ENCODE results near the gene YOD1. TPM values are rescaled to one million over a fixed set of nuclear protein-coding genes. Genes with fewer than 3 reads are reported as not detected.

YOD1 gene
- total and polyA plus RNA-seq, 2 of the 13 experiments (the other 11 are each of a cell fraction or from before 2014, with no cell fraction given) = 3.4 to 9.1 TPM

GRCh38 chr1:207050480-207051190 lies 373 bp downstream of the YOD1 start (continued):
- TF ChIP-seq ZNF710 (CRISPR knock-in tag; IDR thresholded peaks at IDR 0.05; ENCODE audit: borderline replicate concordance) (peak; percentile 68; the same call in 1 of the 2 replicates), ZNF562 (CRISPR knock-in tag; IDR thresholded peaks at IDR 0.05; ENCODE audit: borderline replicate concordance) (no peak), KDM4B (CRISPR knock-in tag; IDR thresholded peaks at IDR 0.05) (no peak; the same call in 1 of the 2 replicates), NBN (conservative IDR thresholded peaks at IDR 0.05) (no peak), SRY (CRISPR knock-in tag; IDR thresholded peaks at IDR 0.05) (peak; percentile 80; the same call in 1 of the 2 replicates), SATB2 (CRISPR knock-in tag; IDR thresholded peaks at IDR 0.05) (no peak; the same call in 1 of the 2 replicates), PRPF4 (IDR thresholded peaks at IDR 0.05; ENCODE audit: low read depth, low read length, poor library complexity, severe bottlenecking) (no peak), SALL1 (CRISPR knock-in tag; IDR thresholded peaks at IDR 0.05) (peak; percentile 47), ZC3H4 (CRISPR knock-in tag; IDR thresholded peaks at IDR 0.05; ENCODE audit: borderline replicate concordance) (no peak), SAP130 (CRISPR knock-in tag; IDR thresholded peaks at IDR 0.05; ENCODE audit: low read depth) (peak; percentile 71), ZNF460 (CRISPR knock-in tag; IDR thresholded peaks at IDR 0.05; ENCODE audit: borderline replicate concordance) (no peak), SMAD9 (CRISPR knock-in tag; IDR thresholded peaks at IDR 0.05) (no peak), ZNF274 (CRISPR knock-in tag; IDR thresholded peaks at IDR 0.05) (0 out of 2 replicates have a peak, but pooled peaks have one; percentile 33), ZNF350 (CRISPR knock-in tag; IDR thresholded peaks at IDR 0.05; ENCODE audit: borderline replicate concordance, low read depth) (peak; percentile 58; the same call in 1 of the 2 replicates), NCOA2 (CRISPR knock-in tag; IDR thresholded peaks at IDR 0.05) (no peak; the same call in 1 of the 2 replicates), RFX3 (CRISPR knock-in tag; IDR thresholded peaks at IDR 0.05) (no peak)
- TF ChIP-seq, protein P1, sequence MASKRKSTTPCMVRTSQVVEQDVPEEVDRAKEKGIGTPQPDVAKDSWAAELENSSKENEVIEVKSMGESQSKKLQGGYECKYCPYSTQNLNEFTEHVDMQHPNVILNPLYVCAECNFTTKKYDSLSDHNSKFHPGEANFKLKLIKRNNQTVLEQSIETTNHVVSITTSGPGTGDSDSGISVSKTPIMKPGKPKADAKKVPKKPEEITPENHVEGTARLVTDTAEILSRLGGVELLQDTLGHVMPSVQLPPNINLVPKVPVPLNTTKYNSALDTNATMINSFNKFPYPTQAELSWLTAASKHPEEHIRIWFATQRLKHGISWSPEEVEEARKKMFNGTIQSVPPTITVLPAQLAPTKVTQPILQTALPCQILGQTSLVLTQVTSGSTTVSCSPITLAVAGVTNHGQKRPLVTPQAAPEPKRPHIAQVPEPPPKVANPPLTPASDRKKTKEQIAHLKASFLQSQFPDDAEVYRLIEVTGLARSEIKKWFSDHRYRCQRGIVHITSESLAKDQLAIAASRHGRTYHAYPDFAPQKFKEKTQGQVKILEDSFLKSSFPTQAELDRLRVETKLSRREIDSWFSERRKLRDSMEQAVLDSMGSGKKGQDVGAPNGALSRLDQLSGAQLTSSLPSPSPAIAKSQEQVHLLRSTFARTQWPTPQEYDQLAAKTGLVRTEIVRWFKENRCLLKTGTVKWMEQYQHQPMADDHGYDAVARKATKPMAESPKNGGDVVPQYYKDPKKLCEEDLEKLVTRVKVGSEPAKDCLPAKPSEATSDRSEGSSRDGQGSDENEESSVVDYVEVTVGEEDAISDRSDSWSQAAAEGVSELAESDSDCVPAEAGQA (IDR thresholded peaks at IDR 0.05; ENCODE audit: low read depth) = peak; percentile 69
- TF ChIP-seq, protein P1 (CRISPR knock-in tag; IDR thresholded peaks at IDR 0.05; ENCODE audit: borderline replicate concordance) = peak; percentile 31; the same call in 1 of the 2 replicates
- TF ChIP-seq, protein P2, sequence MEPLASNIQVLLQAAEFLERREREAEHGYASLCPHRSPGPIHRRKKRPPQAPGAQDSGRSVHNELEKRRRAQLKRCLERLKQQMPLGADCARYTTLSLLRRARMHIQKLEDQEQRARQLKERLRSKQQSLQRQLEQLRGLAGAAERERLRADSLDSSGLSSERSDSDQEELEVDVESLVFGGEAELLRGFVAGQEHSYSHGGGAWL (CRISPR knock-in tag; IDR thresholded peaks at IDR 0.05) = peak; percentile 60; the same call in 1 of the 2 replicates
- TF ChIP-seq, protein P3, sequence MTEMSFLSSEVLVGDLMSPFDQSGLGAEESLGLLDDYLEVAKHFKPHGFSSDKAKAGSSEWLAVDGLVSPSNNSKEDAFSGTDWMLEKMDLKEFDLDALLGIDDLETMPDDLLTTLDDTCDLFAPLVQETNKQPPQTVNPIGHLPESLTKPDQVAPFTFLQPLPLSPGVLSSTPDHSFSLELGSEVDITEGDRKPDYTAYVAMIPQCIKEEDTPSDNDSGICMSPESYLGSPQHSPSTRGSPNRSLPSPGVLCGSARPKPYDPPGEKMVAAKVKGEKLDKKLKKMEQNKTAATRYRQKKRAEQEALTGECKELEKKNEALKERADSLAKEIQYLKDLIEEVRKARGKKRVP (CRISPR knock-in tag; IDR thresholded peaks at IDR 0.05) = no peak
